Right atrium auricular region (tissue), 2 donors: ENCODE measurements around the gene CHCHD10. TPM values are rescaled to one million over a fixed set of nuclear protein-coding genes. Genes with fewer than 3 reads are reported as not detected.

Experiments
- DNase-seq: peaks from one replicate; pipeline ENCODE4 v3.0.0-alpha.2; 2019; ENCODE audit warnings: low spot score
- H3K27ac ChIP-seq, 2 donors: fragments of 200-600 bp; sonication (generic); 1 replicate in 1 of 2; 2 replicates in 1 of 2; pipeline ENCODE4 v1.5.1; 2016 to 2019
- H3K27me3 ChIP-seq, 2 donors: fragments of 200-600 bp; sonication (generic); one replicate each; pipeline versions ENCODE4 v1.5.1 to v1.6.0; 2017 to 2019
- H3K36me3 ChIP-seq: fragments of 200-600 bp; sonication (generic); one replicate; pipeline ENCODE4 v1.5.1; 2016
- H3K4me1 ChIP-seq, 2 donors: fragments of 200-600 bp; sonication (generic); one replicate each; pipeline versions ENCODE4 v1.5.1 to v1.6.0; 2017 to 2019
- H3K4me3 ChIP-seq, 2 donors: fragments of 200-600 bp; sonication (generic); 1 replicate in 1 of 2; 2 replicates in 1 of 2; pipeline ENCODE4 v1.5.1; 2017 to 2019; ENCODE audit warnings: mild to moderate bottlenecking in 1 of 2, moderate library complexity in 1 of 2
- H3K9me3 ChIP-seq, 2 donors: fragments of 200-600 bp; sonication (generic); one replicate each; pipeline ENCODE4 v1.5.1; 2019
- CTCF ChIP-seq, 2 donors: fragments of 200-600 bp; sonication (generic); IDR thresholded peaks; one replicate each; pipeline ENCODE4 v1.5.1; 2019; ENCODE audit warnings: antibody characterized with exemption in 2 of 2
- total RNA-seq, 2 donors: library from RNA; depleted of rRNA; stranded (reverse); fragments of >200 nt; gene quantifications; one replicate each; pipeline ENCODE4 v1.1.0, GENCODE V29; 2016

Gene CHCHD10
- total RNA-seq, 2 donors from 2014 or later: 213 to 319 TPM

GRCh38 chr22:23718371-23719165 lies 49.2 kb downstream of the CHCHD10 start:
- H3K4me1 ChIP-seq: peaks cover 0 to 14% of the 10 kb centered on the region in 2 donors
- no peaks in the 10 kb centered on the region for H3K27me3 ChIP-seq
- no peaks in the 10 kb centered on the region for H3K36me3 ChIP-seq
- no peak for DNase-seq
- no peak overlapping the region for H3K4me3 ChIP-seq
- no peaks in the 10 kb centered on the region for H3K9me3 ChIP-seq
- H3K27ac ChIP-seq: no peak overlapping the region
- TF ChIP-seq CTCF (IDR thresholded peaks at IDR 0.05): no peak

GRCh38 chr22:23716811-23717801 lies 50.7 kb downstream of the CHCHD10 start:
- DNase-seq: peak; percentile 87
- Histone ChIP-seq H3K27ac (peak overlapping the region; percentile 70 to 71), H3K9me3 (no peaks in the 10 kb centered on the region), H3K27me3 (no peaks in the 10 kb centered on the region), H3K36me3 (peaks cover 3% of the 10 kb centered on the region), H3K4me3 (peak overlapping the region; percentile 77 to 87), H3K4me1 (peaks cover 0 to 14% of the 10 kb centered on the region in 2 donors)
- no peak for TF ChIP-seq CTCF (IDR thresholded peaks at IDR 0.05)

Other genes with a start within 250 kb of the CHCHD10 start
- gene IGLL1, start 187.7 kb downstream of the CHCHD10 start, total RNA-seq: not detected
- gene DRICH1, start 135.7 kb downstream of the CHCHD10 start, total RNA-seq: not detected
- not detected for gene RGL4, start 77.0 kb downstream of the CHCHD10 start, total RNA-seq
- gene ZNF70, start 16.9 kb downstream of the CHCHD10 start, total RNA-seq: 1 to 10 TPM; 3.2 to 5.0 TPM
- gene VPREB3, start 13.5 kb downstream of the CHCHD10 start, total RNA-seq: not detected
- not detected for gene C22orf15, start 5.0 kb downstream of the CHCHD10 start, total RNA-seq
- gene MMP11, start 4.9 kb upstream of the CHCHD10 start, total RNA-seq: 10 to 100 TPM in 1 of 2 donors, 1 to 10 TPM in 1; 2.2 to 12.3 TPM
- gene SMARCB1, start 19.0 kb upstream of the CHCHD10 start, total RNA-seq: 10 to 100 TPM; 41.4 to 45.9 TPM
- 10 to 100 TPM in 1 of 2 donors, 1 to 10 TPM in 1; 4.0 to 10.6 TPM for gene DERL3, start 71.0 kb upstream of the CHCHD10 start, total RNA-seq
- gene SLC2A11, start 89.9 kb upstream of the CHCHD10 start, total RNA-seq: 10 to 100 TPM; 10.6 to 15.5 TPM
- 100 to 1,000 TPM; 176 to 273 TPM for gene MIF, start 126.4 kb upstream of the CHCHD10 start, total RNA-seq
- gene GSTT2B, start 193.2 kb upstream of the CHCHD10 start, total RNA-seq: 1 to 10 TPM; 3.7 to 9.1 TPM
- 1 to 10 TPM in 1 of 2 donors, not detected in 1; 1.0 TPM for gene DDTL, start 198.9 kb upstream of the CHCHD10 start, total RNA-seq
- gene DDT, start 206.5 kb upstream of the CHCHD10 start, total RNA-seq: 100 to 1,000 TPM; 147 to 153 TPM
- gene GSTT2, start 212.2 kb upstream of the CHCHD10 start, total RNA-seq: under 1 TPM in 1 of 2 donors, not detected in 1; 0.48 TPM
- not detected for gene GSTT4, start 237.5 kb upstream of the CHCHD10 start, total RNA-seq
- 10 to 100 TPM; 27.6 to 27.9 TPM for gene CABIN1, start 243.3 kb upstream of the CHCHD10 start, total RNA-seq